Pons (tissue), 1 donor: ENCODE measurements around the gene LRRIQ4.

Experiments
- DNase-seq: peaks from one replicate; pipeline ENCODE4 v3.0.0-alpha.2; 2016; ENCODE audit warnings: low spot score

The LRRIQ4 gene

GRCh38 chr3:169809230-169809795 is 3.4 kb upstream of the LRRIQ4 start:
- no peak for DNase-seq

- DNase-seq: peak; percentile 24
Measured at GRCh38 chr3:169811631-169812331, 889 bp upstream of the LRRIQ4 start.

- no peak for DNase-seq
Measured at GRCh38 chr3:169813278-169813677, 608 bp downstream of the LRRIQ4 start.

- DNase-seq: no peak
Measured at GRCh38 chr3:169813757-169814517, 1.3 kb downstream of the LRRIQ4 start.

- no peak for DNase-seq
Measured at GRCh38 chr3:169815590-169816150, 3.0 kb downstream of the LRRIQ4 start.

GRCh38 chr3:169818316-169818715 is 5.6 kb downstream of the LRRIQ4 start:
- DNase-seq: no peak

- DNase-seq: no peak
Measured at GRCh38 chr3:169822091-169822490, 9.4 kb downstream of the LRRIQ4 start.

GRCh38 chr3:169822540-169822939 is 9.9 kb downstream of the LRRIQ4 start:
- DNase-seq: no peak

- DNase-seq: no peak
Measured at GRCh38 chr3:169822983-169823382, 10.3 kb downstream of the LRRIQ4 start.

GRCh38 chr3:169825316-169825715 is 12.6 kb downstream of the LRRIQ4 start:
- DNase-seq: no peak

GRCh38 chr3:169827712-169828111 is 15.0 kb downstream of the LRRIQ4 start:
- DNase-seq: no peak

- no peak for DNase-seq
Measured at GRCh38 chr3:169835533-169835932, 22.9 kb downstream of the LRRIQ4 start.

GRCh38 chr3:169836078-169836941 is 23.6 kb downstream of the LRRIQ4 start:
- DNase-seq: no peak

GRCh38 chr3:169836942-169837275 is 24.2 kb downstream of the LRRIQ4 start:
- DNase-seq: no peak

GRCh38 chr3:169838511-169839030 is 25.9 kb downstream of the LRRIQ4 start:
- no peak for DNase-seq

GRCh38 chr3:169841171-169841570 is 28.5 kb downstream of the LRRIQ4 start:
- no peak for DNase-seq

GRCh38 chr3:169842960-169843359 is 30.3 kb downstream of the LRRIQ4 start:
- DNase-seq: no peak

GRCh38 chr3:169846458-169847193 is 34.0 kb downstream of the LRRIQ4 start:
- no peak for DNase-seq

GRCh38 chr3:169847896-169848295 is 35.2 kb downstream of the LRRIQ4 start:
- DNase-seq: no peak

GRCh38 chr3:169848741-169849140 is 36.1 kb downstream of the LRRIQ4 start:
- DNase-seq: no peak

- no peak for DNase-seq
Measured at GRCh38 chr3:169850618-169851017, 37.9 kb downstream of the LRRIQ4 start.
